ENCODE measurements around the gene SLC13A3. TPM values are rescaled to one million over a fixed set of nuclear protein-coding genes. Genes with fewer than 3 reads are reported as not detected.

SLC13A3 gene
- total RNA-seq, 1 experiment from 2014 or later = 17.5 TPM

DNA sequence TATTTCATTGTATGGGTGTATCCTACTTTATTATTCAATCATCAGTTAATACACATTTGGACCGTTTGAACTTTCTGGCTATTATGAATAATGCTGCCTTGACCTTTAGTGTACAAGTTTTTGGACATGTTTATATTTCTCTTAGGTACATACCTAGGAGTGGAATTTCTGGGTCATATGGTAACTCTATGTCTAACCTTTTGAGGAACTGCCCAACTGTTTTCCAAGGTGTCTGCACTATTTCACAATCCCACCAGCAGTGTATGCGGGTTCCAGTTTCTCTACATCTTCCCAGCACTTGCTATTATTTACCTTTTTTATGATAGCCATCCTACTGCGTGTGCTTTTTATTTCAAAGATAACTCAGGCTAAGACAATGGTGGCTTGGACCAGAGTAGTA lies 14.3 kb upstream of the SLC13A3 start:
- no peak overlapping the region for H4K8ac ChIP-seq (replicated peaks; ENCODE audit: insufficient read length, low read depth, low read length)
- H3T11ph ChIP-seq (ENCODE audit: low read length) = no peak overlapping the region
- H3K27me3 ChIP-seq (ENCODE audit: insufficient read depth, low read length) = no peaks in the 10 kb centered on the region
- no peak overlapping the region for H2BK120ac ChIP-seq (ENCODE audit: low read depth, low read length, poor library complexity, severe bottlenecking)
- no peak overlapping the region for H4K91ac ChIP-seq (ENCODE audit: insufficient read length, low read depth, low read length)
- H3K4me3 Mint-ChIP-seq = no peak overlapping the region
- H2AFZ ChIP-seq (ENCODE audit: low read length) = no peak overlapping the region
- H3K27ac ChIP-seq (ENCODE audit: insufficient read length, low read depth, low read length) = no peak overlapping the region
- no peaks in the 10 kb centered on the region for H3K79me2 ChIP-seq (ENCODE audit: insufficient read depth, low read length)
- no peak overlapping the region for H2BK20ac ChIP-seq (ENCODE audit: low read depth, low read length, poor library complexity, severe bottlenecking)
- no peak overlapping the region for H3K4me2 ChIP-seq (ENCODE audit: insufficient read depth, insufficient read length, low read length)
- no peaks in the 10 kb centered on the region for H3K4me1 ChIP-seq (ENCODE audit: insufficient read depth, low read length)
- TF ChIP-seq, protein P1, sequence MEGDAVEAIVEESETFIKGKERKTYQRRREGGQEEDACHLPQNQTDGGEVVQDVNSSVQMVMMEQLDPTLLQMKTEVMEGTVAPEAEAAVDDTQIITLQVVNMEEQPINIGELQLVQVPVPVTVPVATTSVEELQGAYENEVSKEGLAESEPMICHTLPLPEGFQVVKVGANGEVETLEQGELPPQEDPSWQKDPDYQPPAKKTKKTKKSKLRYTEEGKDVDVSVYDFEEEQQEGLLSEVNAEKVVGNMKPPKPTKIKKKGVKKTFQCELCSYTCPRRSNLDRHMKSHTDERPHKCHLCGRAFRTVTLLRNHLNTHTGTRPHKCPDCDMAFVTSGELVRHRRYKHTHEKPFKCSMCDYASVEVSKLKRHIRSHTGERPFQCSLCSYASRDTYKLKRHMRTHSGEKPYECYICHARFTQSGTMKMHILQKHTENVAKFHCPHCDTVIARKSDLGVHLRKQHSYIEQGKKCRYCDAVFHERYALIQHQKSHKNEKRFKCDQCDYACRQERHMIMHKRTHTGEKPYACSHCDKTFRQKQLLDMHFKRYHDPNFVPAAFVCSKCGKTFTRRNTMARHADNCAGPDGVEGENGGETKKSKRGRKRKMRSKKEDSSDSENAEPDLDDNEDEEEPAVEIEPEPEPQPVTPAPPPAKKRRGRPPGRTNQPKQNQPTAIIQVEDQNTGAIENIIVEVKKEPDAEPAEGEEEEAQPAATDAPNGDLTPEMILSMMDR (conservative IDR thresholded peaks at IDR 0.05) = no peak
- H3K9me3 ChIP-seq (ENCODE audit: control insufficient read depth, low read depth, low read length) = peaks cover 5% of the 10 kb centered on the region
- H4K20me1 ChIP-seq (ENCODE audit: control insufficient read depth, insufficient read depth, insufficient read length) = no peaks in the 10 kb centered on the region
- H3K18ac ChIP-seq (ENCODE audit: insufficient read length, low read depth, low read length) = no peak overlapping the region
- H2BK15ac ChIP-seq (ENCODE audit: low read depth, low read length) = no peak overlapping the region
- no peak for DNase-seq
- H3K56ac ChIP-seq (ENCODE audit: insufficient read length, low read depth, low read length) = no peak overlapping the region
- H2AK5ac ChIP-seq (ENCODE audit: insufficient read length, low read length) = no peak overlapping the region
- H3K4ac ChIP-seq (ENCODE audit: low read depth, low read length) = no peak overlapping the region
- H2BK5ac ChIP-seq (ENCODE audit: insufficient read length, low read length) = no peak overlapping the region
- H3K4me1 Mint-ChIP-seq = no peaks in the 10 kb centered on the region
- no peak overlapping the region for H3K23ac ChIP-seq (ENCODE audit: insufficient read length, low read depth, low read length)
- H3K79me1 ChIP-seq (ENCODE audit: insufficient read depth, low read depth, low read length, poor library complexity, severe bottlenecking) = no peaks in the 10 kb centered on the region
- H2BK12ac ChIP-seq (ENCODE audit: insufficient read length, low read depth, low read length) = no peak overlapping the region
- H3K27me3 Mint-ChIP-seq (ENCODE audit: low read depth) = no peaks in the 10 kb centered on the region
- H3K14ac ChIP-seq (ENCODE audit: insufficient read depth, low read length) = no peak overlapping the region
- no peak overlapping the region for H3K27ac Mint-ChIP-seq
- H3K9ac ChIP-seq (ENCODE audit: extremely low read depth, insufficient read length, low read length) = no peak overlapping the region
- H3K36me3 Mint-ChIP-seq (ENCODE audit: insufficient read depth in 1 of 3, low read depth in 3 of 3) = peaks cover 17 to 53% (median 51%) of the 10 kb centered on the region in 3 experiments; a peak in 6 of 7 replicates
- WGBS (ENCODE audit: extremely low coverage, insufficient read length, low lambda C conversion rate) = no CpG with 5 or more reads among the region's 3 CpGs
- H3K9me3 Mint-ChIP-seq = peaks cover 8 to 14% of the 10 kb centered on the region in 2 experiments
- no peak overlapping the region for H4K5ac ChIP-seq (ENCODE audit: insufficient read length, low read depth, low read length)
- H3K23me2 ChIP-seq (ENCODE audit: insufficient read length, low read depth, low read length, poor library complexity, severe bottlenecking) = no peaks in the 10 kb centered on the region

All from H9 (cell line).